Inflammatory macrophage treated with lipopolysaccharide for 4 hours (primary cell): Measurements from ENCODE around the gene CENPP.

ENCODE experiments used
- DNase-seq: peaks from one replicate; pipeline ENCODE4 v3.0.0-alpha.2; 2020

CENPP gene

DNA sequence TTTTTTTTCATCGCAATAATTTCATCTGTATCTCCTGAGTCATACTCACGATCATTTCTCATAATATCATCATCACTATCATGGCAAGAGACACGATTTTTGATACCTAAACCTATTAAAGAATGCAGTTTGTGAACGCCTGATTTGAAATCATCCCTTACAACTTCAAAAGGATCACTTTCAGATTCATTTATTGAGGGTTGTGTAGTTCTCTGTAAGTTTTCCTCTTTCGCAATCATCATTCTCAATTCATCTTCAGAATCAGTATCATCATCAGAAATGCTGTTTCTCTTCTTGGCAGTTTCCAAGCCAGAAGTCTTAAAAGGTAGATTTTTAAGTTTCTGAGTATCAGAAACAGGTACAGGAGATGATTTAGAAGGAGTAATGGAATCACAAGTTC lies 10.3 kb upstream of the CENPP start:
- DNase-seq = peak; percentile 71

DNA sequence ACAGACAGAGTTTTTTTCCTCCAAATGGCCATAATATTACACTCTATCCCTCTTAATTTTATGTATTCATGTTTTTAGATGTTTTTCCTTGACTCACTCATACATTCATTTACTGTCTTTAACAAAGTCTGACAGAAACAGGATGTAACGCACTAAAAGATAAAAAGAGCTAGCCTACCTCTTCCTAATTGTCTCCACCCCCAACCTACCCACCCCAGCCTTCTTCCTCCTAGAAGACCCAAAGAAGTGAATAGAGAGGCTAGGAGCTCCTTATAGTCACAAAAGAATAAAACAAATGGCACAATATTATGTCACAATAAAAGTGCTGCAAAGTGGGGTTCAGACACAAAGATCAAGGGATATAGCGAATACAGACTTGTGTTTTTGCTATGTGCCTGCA lies 1.3 kb upstream of the CENPP start:
- DNase-seq = no peak

DNA sequence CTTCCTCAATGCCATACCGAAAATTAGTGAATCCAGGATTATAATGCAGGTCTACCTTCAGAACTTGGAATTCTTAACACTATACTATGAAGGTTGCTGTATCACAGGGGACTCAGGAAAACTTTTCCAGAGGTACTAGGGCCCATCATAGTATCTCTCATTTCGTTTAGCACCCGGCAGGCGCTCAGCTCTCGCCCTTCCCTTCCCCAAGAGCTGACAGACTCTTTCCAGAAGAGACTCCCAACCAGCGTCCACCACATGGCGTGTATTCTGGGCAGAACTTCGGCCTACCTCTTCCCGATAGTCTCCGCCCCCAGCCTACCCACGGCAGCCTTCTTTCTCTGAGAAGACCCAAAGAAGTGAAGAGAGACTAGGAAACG lies 874 bp upstream of the CENPP start:
- DNase-seq = no peak

DNA sequence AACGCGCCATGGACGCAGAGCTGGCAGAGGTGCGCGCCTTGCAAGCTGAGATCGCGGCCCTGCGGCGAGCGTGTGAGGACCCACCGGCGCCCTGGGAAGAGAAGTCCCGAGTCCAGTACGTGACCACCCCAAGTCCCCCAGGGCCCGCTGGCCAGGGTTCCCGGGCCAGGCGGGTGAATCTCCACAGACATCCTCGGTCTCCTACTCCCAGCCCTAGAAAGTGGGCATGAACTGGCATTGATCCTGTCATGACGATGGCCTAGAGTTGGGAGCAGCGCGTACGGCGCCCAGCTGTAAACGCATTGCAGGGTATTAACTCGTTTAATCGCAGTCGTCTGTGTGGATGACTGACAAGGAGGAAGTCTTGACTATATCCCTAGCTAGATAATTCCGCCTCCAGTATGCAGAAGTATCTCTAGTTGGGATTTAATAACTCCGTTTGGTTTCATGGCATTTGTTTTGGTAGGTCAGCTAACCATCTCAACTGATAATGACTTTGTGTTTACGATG lies 293 bp downstream of the CENPP start:
- DNase-seq = peak; percentile 53

DNA sequence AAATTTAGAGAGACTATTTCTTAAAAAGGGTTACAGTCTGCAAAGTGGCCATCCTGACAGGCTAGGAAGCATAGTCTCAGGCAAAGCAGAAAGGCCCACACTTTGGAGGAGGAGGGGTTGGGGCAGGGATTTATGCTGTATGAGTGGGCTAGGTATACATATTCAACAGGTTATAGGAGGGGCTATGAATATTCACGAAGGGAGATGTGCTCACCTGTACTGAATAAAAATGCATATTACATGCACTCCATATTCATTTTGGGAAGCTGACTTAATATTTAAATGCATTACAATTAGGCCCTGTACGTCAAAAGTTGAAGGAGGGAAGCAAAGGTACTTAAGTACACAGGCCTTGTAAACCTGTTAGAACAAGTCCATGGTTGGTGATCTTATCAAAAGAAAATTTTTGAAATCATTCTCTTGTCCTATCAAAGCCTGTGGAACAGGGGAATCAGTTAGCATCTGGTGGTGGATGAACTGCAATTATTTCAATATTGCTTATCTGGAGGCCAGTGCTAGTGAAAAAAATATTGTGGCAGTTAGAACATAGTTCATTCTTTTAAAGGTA lies 1.6 kb downstream of the CENPP start:
- no peak for DNase-seq

DNA sequence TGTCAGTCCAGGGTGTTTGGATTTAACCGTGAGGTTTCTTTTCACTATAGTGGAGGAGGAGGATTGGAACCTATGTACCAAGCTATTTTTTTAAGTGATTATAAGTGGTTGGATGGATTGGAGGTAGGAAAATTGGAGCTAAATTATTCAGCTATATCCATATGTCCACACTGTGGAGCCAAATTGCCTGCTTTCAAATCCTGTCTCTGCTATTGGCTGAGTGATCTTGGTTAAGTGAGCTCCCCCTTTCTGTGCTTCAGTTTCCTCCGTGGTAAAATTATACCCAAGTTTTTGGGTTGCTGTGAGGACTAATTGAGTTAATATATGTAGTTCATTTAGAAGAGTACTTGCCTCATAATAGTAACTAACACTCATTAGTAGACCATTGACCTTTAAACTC lies 2.5 kb downstream of the CENPP start:
- peak; percentile 28 for DNase-seq

DNA sequence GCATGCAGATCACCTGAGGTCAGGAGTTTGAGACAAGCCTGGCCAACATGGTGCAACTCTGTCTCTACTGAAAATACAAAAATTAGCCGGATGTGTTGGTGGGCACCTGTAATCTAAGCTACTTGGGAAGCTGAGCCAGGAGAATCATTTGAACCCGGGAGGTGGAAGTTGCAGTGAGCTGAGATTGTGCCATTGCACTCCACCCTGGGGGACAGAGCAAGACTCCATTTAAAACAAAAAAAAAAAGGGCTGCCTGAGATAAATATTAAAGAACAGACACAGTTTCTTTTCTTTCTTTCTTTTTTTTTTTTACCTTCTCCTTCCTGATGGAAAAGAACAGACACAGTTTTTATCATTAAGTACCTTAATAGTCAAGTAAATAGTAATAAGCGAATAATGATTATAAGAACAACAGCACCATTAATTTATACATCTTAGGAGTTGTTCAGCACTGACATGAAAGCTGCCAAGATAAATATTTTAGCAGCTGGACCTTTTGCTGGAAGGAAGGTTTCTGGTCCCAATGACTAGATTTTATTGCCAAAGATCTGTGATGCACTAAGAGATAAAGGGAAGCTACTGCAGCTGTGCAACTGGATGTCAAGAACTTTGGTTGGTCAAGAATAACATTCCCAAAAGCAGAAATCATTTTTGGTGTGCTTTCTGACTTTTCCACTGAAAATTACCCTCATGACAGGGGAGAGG lies 7.0 kb downstream of the CENPP start:
- DNase-seq = no peak

DNA sequence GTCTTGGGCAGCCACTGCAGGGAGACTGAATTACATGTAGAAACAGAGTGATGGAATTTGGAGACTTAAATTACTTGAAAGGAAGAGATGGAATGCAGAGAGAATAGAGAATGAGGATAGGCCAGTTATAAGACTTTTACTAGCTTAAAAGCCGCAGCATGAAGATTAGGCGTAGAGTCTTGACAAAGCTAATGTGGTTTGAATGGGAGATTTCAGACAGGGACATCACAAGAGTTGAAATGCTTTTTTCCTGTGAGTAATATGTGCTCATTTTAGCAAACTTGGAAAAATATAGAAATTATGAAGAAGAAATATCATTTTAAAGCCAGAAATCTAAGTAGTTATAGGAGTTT lies 7.5 kb downstream of the CENPP start:
- no peak for DNase-seq

DNA sequence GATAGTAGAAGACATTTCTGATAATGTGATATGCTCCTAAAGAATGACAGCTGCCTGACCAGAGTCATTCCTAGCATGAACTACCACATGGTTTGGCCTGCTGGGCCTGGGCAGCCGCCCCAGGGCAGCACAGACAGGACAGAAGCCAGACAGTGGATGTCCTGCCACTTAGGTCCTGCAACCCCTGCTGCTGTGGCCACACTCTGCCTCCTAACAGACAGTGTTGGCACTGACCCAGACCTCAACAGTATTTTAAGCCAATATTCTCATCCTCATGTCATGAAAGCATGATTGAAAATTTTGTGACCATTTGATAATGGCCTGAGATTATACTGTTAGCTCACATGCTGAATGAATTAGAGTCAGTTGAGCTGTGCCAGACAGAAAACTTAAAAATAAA lies 15.8 kb downstream of the CENPP start:
- no peak for DNase-seq

DNA sequence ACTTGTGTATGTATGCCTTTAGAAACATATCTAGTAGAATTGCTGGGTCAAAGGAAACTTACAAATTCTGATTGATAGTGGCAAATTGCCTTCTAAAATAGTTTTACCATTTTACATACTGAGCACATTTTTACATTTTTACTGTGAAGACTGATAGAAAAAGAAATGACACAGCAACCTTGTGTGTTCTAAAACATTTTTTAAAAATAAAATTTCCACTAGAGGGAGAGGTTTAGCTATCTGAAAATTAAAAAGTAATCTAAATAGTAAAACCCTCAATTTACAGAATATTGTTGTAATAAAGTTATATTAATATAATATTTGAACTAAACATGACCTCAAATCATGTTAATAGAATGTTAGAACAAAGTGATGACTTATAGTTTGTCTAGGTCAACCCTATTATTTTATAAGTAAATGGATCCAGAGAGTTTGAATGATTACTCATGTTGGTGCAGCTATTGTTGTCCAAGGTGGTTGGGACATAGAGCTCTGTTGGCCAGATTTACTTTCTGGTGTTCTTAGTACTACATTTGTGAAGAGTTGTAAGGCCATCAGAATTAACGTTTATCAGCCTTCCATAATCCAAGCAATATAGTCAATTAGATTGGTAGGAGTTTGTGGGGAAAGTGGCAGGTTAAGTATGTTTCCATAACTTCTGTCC lies 17.2 kb downstream of the CENPP start:
- no peak for DNase-seq

DNA sequence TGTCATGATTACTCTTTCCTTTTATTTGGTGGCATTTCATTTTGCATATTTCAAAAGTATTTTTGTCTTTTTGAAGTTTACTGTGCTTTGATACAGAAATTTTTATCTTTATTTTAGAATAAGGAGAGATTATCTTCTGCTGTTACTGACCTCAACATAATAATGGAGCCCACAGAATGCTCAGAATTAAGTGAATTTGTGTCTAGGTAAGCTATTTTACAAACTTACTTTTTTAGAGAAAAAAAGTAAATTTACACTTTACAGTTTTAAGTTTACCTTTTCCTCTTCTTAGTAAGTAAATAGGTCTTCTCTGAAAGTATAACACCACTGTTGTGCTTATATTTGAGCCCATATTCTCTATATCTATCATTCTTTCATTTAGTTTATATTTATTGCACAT lies 19.8 kb downstream of the CENPP start:
- no peak for DNase-seq

DNA sequence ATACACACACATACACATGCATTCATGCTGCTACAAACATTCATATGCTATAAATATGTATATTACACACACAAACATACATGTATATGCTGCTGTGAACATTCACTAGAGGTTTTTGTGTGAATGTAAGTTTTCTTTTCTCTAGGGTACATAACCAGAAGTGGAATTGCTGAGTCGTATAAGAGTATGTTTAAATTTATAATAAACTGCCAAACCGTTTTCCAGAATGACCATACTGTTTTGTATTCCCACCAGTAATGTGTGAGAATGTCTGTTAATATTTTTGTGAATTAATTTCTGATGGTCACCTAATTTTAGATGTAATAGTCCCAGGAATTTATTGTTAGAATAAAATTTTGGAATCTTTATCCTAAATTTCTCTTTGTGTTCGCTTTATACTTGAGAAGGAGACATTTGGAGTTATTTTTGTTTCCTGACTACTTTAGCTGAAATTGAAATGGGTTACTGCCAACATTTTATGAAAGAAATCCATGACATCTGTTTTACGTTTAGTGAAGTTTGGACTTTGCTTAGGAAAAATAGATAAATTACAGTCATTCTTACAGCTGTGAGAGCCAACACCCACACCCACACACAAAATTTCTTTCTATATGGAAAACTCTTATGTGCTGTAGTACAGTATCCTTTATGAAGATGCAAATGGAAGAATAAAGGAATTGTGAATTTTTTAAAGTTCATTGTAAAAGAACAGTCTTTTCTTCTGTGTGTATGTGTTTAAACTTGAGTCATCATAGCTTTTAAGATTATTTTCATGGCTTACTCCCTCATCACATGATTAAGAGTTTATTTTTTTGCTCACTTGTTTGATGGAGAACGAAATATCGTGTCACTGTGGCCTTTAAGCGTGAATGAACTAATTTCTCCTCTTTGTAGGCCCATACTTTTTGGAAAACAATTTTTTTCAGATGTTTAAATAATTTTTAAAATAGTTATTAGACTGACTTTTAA lies 24.3 kb downstream of the CENPP start:
- DNase-seq = no peak

DNA sequence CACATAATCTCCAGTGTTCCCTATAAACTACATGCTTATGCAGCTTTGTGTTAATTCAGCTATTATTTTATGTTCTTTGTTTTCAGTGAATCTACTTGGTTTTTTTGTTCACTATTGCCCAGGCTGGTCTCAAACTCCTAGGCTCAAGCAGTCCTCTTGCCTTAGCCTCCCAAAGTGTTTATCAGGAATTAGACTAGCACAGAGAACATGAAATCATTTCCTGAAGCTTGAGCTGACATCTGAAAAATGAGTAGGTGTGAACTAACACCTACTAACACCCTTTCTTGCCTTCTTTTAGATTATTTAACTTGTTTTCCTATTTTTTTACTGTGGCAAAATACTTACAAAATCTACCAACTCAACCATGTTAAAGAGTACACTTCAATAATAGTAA lies 25.0 kb downstream of the CENPP start:
- no peak for DNase-seq

DNA sequence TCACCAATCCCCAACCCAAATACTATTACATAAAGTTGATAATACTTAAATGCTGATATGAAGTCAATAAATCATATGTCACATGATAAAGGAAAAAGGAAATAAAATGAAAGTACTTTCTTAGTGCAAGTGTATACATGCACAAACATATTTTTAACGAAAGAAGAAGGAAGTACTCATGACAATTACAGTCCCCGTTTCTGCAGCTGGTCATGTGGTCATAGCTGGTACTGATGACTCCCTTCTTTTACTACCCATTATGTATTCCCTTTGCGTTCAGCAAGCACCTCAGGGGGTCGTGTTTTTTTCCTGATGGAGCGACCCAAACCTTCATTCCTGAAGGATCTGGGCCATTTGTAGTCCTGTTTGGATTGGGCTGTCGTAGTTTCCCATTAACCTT lies 27.3 kb downstream of the CENPP start:
- peak; percentile 76 for DNase-seq

DNA sequence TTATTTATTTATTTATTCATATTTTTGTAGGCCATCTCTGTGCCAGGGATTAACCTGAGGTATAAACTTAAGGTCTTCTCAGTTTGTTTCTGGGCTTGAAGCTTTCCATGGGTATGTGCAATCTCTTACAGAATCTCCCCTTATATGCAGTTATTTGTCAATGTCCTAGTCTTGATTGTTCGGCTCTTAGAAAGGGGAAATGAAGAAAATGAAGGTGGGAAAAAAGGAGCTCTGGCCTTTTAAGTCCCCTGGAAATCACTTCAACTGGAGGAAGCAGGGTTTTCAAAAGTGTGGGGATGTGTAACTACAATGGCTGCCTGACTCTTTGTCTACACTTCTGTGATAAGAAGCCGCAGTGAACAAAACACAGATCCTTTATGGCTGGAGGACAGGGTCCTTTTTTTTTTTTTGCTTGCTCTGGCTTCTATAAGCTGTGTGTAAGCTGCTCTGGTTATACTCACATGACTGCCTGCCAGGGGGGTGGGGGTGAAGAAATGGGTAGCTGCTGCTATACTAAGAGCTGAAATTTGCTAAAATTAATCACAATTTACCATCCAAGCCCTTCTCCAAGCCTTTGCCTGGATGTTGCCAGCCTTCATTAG lies 33.7 kb downstream of the CENPP start:
- DNase-seq = peak; percentile 36

DNA sequence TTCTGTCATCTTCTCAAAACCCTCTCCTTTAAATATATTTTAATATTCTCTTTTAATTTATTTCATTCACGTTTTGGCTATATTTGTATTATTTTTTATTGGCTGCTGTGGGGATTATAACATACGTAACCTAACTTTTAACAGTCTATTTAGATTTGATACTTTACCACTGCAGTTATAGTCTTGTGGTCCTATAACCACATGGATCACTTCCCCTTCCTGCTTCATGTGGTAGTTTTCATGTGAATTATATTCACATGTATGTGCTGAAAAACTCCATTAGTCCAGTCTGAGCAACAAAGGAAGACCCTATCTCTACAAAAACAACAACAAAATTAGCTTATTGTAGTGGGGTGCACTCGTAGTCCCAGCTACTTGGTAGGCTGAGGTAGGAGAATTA lies 34.3 kb downstream of the CENPP start:
- DNase-seq = peak; percentile 23

DNA sequence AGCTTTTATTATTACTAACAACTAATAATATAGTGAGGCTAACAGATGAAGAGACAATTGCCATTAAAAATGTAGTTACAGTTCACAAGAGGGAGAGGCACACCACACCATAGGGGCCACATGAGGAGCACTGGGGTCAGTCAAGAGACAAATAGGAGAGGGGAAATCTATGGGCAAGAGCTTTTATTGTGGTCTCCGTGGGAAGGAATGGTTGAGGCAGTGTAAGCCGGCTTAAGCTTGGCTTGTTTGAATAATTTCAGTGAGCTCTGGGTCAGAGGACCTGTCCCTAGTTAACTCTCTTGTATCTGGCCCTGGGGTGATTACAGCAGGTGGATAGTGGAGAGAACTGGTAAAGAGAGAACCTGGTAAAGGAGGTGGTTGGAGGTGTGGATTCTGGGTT lies 43.3 kb downstream of the CENPP start:
- DNase-seq = no peak

DNA sequence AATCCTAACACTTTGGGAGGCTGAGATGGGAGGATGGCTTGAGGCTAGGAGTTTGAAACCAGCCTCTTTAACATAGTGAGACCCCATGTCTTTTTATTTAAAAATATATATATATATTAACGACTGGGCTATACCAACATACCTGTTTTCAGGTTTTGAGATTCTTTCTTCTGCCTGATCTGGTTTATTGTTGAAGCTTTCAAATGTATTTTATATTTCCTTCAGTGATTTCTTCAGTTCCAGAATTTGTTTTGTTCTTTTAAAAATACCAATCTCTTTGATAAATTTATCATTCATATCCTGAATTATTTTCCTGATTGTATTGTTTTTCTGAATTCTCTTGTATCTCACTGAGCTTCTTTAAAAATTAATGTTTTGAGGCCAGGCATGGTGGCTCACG lies 47.4 kb downstream of the CENPP start:
- DNase-seq = no peak

DNA sequence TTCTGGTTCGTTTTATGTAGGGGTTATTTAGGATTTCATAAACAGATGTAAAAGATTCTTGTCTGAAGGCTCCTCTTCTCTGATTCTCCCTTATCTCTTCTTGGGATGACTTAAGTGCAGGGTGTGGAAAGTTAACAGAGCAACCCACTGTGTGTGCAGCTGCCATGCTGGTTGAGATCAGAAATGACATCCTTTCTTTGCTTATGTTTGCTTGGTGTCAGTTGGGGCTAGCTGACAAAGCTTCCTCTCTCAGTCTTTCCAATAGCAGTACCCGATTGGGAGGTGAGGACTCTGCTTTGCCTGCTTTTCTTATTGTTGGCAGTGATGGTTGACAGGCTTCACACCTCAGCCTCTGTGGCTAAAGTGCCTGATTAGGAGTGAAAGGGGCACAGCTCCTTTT lies 52.1 kb downstream of the CENPP start:
- no peak for DNase-seq

DNA sequence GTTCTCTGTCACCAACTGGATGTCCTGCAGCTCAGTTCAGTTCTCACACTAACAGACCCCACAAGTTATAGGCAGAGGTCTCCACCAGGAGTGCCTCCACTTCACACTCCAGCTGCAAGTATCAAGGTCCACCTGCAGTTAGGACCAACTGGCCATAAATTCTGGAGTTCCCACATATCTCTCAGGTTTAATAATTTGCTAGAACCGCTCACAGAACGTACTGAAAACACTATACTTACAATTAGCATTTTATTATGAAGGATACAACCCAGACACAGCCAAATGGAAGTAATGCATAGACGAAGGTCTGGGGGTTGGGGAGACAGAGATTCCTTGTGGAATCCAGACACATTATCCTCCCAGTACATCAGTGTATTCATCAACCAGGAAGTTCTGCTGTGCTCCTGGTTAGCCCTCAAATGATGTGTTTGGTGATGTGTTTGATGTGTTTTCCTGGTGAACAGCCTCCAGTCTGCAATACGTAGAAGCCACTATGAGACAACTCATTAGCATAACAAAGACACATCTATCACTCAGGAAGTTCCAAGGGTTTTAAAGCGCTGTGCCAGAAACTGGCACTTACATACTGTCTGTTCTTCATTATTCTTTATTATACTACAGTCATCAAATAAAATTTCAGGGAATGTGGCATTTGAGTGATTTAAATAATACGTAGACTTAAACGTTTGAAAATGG lies 53.3 kb downstream of the CENPP start:
- no peak for DNase-seq

DNA sequence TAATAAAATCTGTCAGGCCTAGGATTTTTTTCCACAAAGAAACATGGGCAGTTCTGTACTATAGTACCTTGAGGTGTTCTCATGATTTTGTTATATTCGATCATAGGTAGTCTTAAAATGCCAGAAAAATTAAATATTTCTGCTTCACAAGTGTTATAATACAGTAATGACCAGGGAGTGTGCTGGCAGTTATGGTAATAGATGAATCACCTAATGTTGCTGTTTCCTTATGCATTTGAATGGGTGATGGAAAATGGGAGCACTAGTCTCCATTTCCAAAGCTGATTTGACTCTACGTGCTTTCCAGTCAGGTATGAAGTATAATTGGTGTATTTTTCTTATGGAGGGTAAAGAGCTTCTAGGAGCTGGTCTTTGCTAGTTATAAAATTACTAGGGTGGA lies 54.9 kb downstream of the CENPP start:
- no peak for DNase-seq

DNA sequence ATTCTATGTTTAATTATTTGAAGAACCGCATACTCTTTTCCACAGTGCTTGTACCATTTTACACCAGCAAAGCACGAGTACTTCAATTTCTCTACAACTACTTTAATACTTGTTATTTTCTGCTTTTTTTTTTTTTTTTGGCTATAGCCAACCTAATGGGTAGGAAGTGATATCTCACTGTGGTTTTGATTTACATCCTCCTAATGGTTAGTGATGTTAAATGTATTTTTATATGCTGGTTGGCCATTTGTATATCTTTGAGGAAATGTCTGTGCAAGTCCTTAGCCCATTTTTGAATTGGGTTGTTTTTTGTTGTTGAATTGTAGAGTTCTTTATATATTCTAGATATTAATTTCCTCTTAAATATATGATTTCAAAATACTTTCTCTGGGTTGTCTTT lies 56.0 kb downstream of the CENPP start:
- DNase-seq = no peak
